PC-3 (cell line): ENCODE results near the gene LRRC8B. TPM values are rescaled to one million over a fixed set of nuclear protein-coding genes. Genes with fewer than 3 reads are reported as not detected.

Experiments used
- ATAC-seq: fragments of 200-7000 bp; cut with Tn5 transposase; 2 replicates; pipeline ENCODE4 v1.9.1; 2020; ENCODE audit warnings: mild to moderate bottlenecking, moderate library complexity
- BruUV-seq: library from RNA; stranded (reverse); fragments of 400-500 nt; replicated peaks from 2 replicates; lab custom pipeline; 2021; lab: Mats Ljungman, UMichigan
- CTCF ChIA-PET: fragments of 300-600 bp; sonication (Branson Sonifier 250); formaldehyde crosslinking; loops from one replicate; lab custom pipeline; 2022; ENCODE audit warnings: antibody characterized with exemption; lab: Charles Lee
- POLR2A ChIA-PET: fragments of 300-600 bp; sonication (Branson Sonifier 250); formaldehyde crosslinking; loops from one replicate; lab custom pipeline; 2022; ENCODE audit warnings: antibody characterized with exemption; ENCODE audit not compliant: unreplicated experiment; lab: Charles Lee
- DNase-seq: peaks from one replicate; pipeline ENCODE4 v3.0.0-alpha.2; 2015
- H2AFZ ChIP-seq: fragments of 300-600 bp; sonication (generic); 2 replicates; pipeline ENCODE4 v1.6.0; 2016; ENCODE audit warnings: antibody characterized with exemption, low read length
- H3F3A ChIP-seq: fragments of 300-600 bp; sonication (generic); one replicate; pipeline ENCODE4 v1.6.0; 2017; ENCODE audit warnings: antibody characterized with exemption, low read length, control low read depth, mild to moderate bottlenecking; ENCODE audit not compliant: unreplicated experiment
- H3K27ac ChIP-seq: fragments of 300-600 bp; sonication (generic); 2 replicates; pipeline ENCODE4 v1.5.1; 2016; ENCODE audit warnings: mild to moderate bottlenecking, low read length
- H3K27me3 ChIP-seq: fragments of 300-600 bp; sonication (generic); 2 replicates; pipeline ENCODE4 v1.6.1; 2016; ENCODE audit warnings: low read length, mixed read lengths
- H3K36me3 ChIP-seq: fragments of 300-600 bp; sonication (generic); 2 replicates; pipeline ENCODE4 v1.6.1; 2016; ENCODE audit warnings: low read depth, mixed run types, low read length, mixed read lengths
- H3K4me1 ChIP-seq: fragments of 300-600 bp; sonication (generic); 2 replicates; pipeline ENCODE4 v1.5.1; 2016; ENCODE audit warnings: low read length; ENCODE audit not compliant: insufficient read depth
- H3K4me2 ChIP-seq: fragments of 300-600 bp; sonication (generic); 2 replicates; pipeline ENCODE4 v1.6.0; 2016; ENCODE audit warnings: low read length
- H3K4me3 ChIP-seq: fragments of 300-600 bp; sonication (generic); 2 replicates; pipeline ENCODE4 v1.5.1; 2016; ENCODE audit warnings: mild to moderate bottlenecking, low read length, mixed read lengths
- H3K79me2 ChIP-seq: fragments of 300-600 bp; sonication (generic); 2 replicates; pipeline ENCODE4 v1.6.1; 2017; ENCODE audit warnings: low read length, mixed read lengths
- H3K9ac ChIP-seq: fragments of 300-600 bp; sonication (generic); 2 replicates; pipeline ENCODE4 v1.6.0; 2016; ENCODE audit warnings: mild to moderate bottlenecking, low read length
- H3K9me2 ChIP-seq: fragments of 300-600 bp; sonication (generic); replicated peaks from 2 replicates; pipeline ENCODE4 v1.6.1; 2016; ENCODE audit warnings: mixed run types, low read length, mixed read lengths
- H3K9me3 ChIP-seq: fragments of 300-600 bp; sonication (generic); 2 replicates; pipeline ENCODE4 v1.6.1; 2016; ENCODE audit warnings: low read length, mixed read lengths
- H4K20me1 ChIP-seq: fragments of 300-600 bp; sonication (generic); 2 replicates; pipeline ENCODE4 v1.6.1; 2016; ENCODE audit warnings: low read length, mixed read lengths
- EZH2 ChIP-seq: fragments of 300-600 bp; sonication (generic); IDR thresholded peaks from one replicate; pipeline ENCODE4 v1.6.1; 2017; ENCODE audit warnings: antibody characterized with exemption, mild to moderate bottlenecking, low read length; ENCODE audit not compliant: unreplicated experiment
- EZH2phosphoT487 ChIP-seq: fragments of 300-600 bp; sonication (generic); IDR thresholded peaks from 2 replicates; pipeline ENCODE4 v1.6.1; 2018; ENCODE audit warnings: mild to moderate bottlenecking, antibody characterized with exemption, low read length, borderline replicate concordance
- intact Hi-C: fragments of 100-400 bp; cut with micrococcal nuclease; formaldehyde crosslinking; loops from 2 replicates; pipeline ENCODE4 v1.9.0; 2023
- total RNA-seq: library from RNA; depleted of rRNA; stranded (reverse); fragments of >200 nt; gene quantifications from 2 replicates; pipeline ENCODE4 v1.2.3, GENCODE V29; 2014
- TF ChIP-seq, protein P1 (sequence below): fragments of 300-600 bp; sonication (generic); conservative IDR thresholded peaks from 2 replicates; pipeline ENCODE4 v1.5.1; 2017; ENCODE audit warnings: antibody characterized with exemption, low read depth, mild to moderate bottlenecking, low read length

The LRRC8B gene
- total RNA-seq, 1 experiment from 2014 or later = 8.4 TPM

- CTCF ChIA-PET = no interaction called here
- ATAC-seq (no peak), DNase-seq (no peak)
- POLR2A ChIA-PET = no interaction called here
- Histone ChIP-seq H3K9ac (no peak overlapping the region), H3K9me2 (no peaks in the 10 kb centered on the region), H3K4me2 (no peak overlapping the region), H4K20me1 (no peaks in the 10 kb centered on the region), H3F3A (no peaks in the 10 kb centered on the region), H3K4me3 (no peak overlapping the region), H3K27me3 (no peaks in the 10 kb centered on the region), H3K36me3 (no peaks in the 10 kb centered on the region), H3K4me1 (peaks cover 22% of the 10 kb centered on the region), H3K9me3 (no peaks in the 10 kb centered on the region), H3K27ac (no peak overlapping the region), H2AFZ (no peak overlapping the region), H3K79me2 (no peaks in the 10 kb centered on the region)
- BruUV-seq = no TSS peak
- TF ChIP-seq EZH2phosphoT487 = no peak
- TF ChIP-seq, protein P1, sequence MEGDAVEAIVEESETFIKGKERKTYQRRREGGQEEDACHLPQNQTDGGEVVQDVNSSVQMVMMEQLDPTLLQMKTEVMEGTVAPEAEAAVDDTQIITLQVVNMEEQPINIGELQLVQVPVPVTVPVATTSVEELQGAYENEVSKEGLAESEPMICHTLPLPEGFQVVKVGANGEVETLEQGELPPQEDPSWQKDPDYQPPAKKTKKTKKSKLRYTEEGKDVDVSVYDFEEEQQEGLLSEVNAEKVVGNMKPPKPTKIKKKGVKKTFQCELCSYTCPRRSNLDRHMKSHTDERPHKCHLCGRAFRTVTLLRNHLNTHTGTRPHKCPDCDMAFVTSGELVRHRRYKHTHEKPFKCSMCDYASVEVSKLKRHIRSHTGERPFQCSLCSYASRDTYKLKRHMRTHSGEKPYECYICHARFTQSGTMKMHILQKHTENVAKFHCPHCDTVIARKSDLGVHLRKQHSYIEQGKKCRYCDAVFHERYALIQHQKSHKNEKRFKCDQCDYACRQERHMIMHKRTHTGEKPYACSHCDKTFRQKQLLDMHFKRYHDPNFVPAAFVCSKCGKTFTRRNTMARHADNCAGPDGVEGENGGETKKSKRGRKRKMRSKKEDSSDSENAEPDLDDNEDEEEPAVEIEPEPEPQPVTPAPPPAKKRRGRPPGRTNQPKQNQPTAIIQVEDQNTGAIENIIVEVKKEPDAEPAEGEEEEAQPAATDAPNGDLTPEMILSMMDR = no peak
- TF ChIP-seq EZH2 = no peak
- intact Hi-C loops = no loop called here
Measured at GRCh38 chr1:89600451-89601224, 76.0 kb downstream of the LRRC8B start.

GRCh38 chr1:89602871-89603404 lies 78.3 kb downstream of the LRRC8B start:
- H3K36me3 ChIP-seq = no peaks in the 10 kb centered on the region
- TF ChIP-seq, protein P1 = no peak
- TF ChIP-seq EZH2 = no peak
- no peak for TF ChIP-seq EZH2phosphoT487
- DNase-seq = no peak
- H3K4me1 ChIP-seq = peaks cover 30% of the 10 kb centered on the region
- no TSS peak for BruUV-seq
- H3K9me2 ChIP-seq = no peaks in the 10 kb centered on the region
- H3K4me2 ChIP-seq = no peak overlapping the region
- intact Hi-C loops = no loop called here
- H4K20me1 ChIP-seq = no peaks in the 10 kb centered on the region
- no peak overlapping the region for H2AFZ ChIP-seq
- ChIA-PET POLR2A (interaction anchor here (0.5 kb wide), 1 partner anchor 24 kb away, joined by 3 read pairs; no protein-coding TSS in a partner anchor), CTCF (interaction anchor here (1.2 kb wide), 1 partner anchor 160 kb away, joined by 5 read pairs; no protein-coding TSS in a partner anchor)
- H3K9ac ChIP-seq = no peak overlapping the region
- no peaks in the 10 kb centered on the region for H3K27me3 ChIP-seq
- no peak overlapping the region for H3K4me3 ChIP-seq
- no peaks in the 10 kb centered on the region for H3K79me2 ChIP-seq
- H3F3A ChIP-seq = no peaks in the 10 kb centered on the region
- H3K9me3 ChIP-seq = no peaks in the 10 kb centered on the region
- no peak for ATAC-seq
- H3K27ac ChIP-seq = no peak overlapping the region
